Stimulated activated naive CD8-positive, alpha-beta T cell treated with anti-CD3 and anti-CD28 coated beads, Interleukin-15, Interleukin-2, amounts not matched to agents 100 ng/mL and 50 ng/mL, for 24 hours (primary cell): ENCODE data around the gene ACO1.

Source experiments
- H3K27ac Mint-ChIP-seq: one replicate; pipeline ENCODE4 v1.8.0; 2021; ENCODE audit warnings: mild to moderate bottlenecking, mixed read lengths
- H3K27me3 Mint-ChIP-seq: one replicate; pipeline ENCODE4 v1.8.0; 2021; ENCODE audit warnings: mixed read lengths
- H3K36me3 Mint-ChIP-seq: one replicate; pipeline ENCODE4 v1.8.0; 2021; ENCODE audit warnings: low read depth, mixed read lengths
- H3K4me1 Mint-ChIP-seq: one replicate; pipeline ENCODE4 v1.8.0; 2021; ENCODE audit warnings: low read depth, mixed read lengths
- H3K4me3 Mint-ChIP-seq: one replicate; pipeline ENCODE4 v1.8.0; 2021; ENCODE audit warnings: mild to moderate bottlenecking, mixed read lengths
- H3K9me3 Mint-ChIP-seq: one replicate; pipeline ENCODE4 v1.8.0; 2021; ENCODE audit warnings: mixed read lengths

Gene ACO1

DNA sequence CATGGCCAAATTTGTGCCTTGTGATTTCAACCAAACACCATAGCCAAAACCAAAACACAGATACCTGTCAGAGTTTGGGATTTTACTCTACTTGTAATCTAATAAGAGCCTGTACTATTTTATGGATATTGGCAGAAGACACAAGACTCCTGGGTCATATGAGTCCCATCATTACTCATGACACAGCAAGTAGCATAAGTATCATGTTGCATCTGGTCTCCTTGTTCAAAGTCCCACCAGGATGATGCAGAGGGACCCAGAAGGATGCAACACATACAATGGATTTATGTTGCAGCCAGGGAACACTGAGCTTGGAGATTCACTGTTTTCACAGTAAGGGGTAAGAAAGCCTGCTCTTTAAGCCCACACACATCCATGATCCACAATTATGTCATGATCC is 13.2 kb upstream of the ACO1 start:
- Mint-ChIP-seq H3K4me3 (no peak overlapping the region), H3K4me1 (no peaks in the 10 kb centered on the region), H3K27me3 (no peaks in the 10 kb centered on the region), H3K27ac (no peak overlapping the region), H3K36me3 (no peaks in the 10 kb centered on the region), H3K9me3 (no peaks in the 10 kb centered on the region)

DNA sequence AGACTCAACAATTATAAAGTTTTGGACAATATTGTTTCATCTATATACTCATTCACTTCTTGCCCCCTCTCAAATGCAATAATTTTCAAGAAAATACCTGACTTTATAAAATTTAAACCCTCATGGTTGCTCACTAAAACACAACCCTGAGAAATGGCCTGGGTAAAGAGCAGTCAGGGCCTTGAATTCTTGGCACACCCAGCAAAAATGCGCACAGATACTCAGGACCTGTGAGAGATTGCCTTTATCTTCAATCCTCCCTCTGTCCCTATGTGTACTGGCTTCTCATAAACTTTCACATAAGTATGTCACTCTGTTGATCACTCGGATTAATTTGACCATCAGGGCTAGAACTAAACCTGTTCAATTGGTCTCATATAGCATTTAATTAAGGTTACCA is 12.8 kb upstream of the ACO1 start:
- Mint-ChIP-seq H3K27me3 (no peaks in the 10 kb centered on the region), H3K4me1 (no peaks in the 10 kb centered on the region), H3K4me3 (no peak overlapping the region), H3K27ac (no peak overlapping the region), H3K9me3 (no peaks in the 10 kb centered on the region), H3K36me3 (no peaks in the 10 kb centered on the region)

DNA sequence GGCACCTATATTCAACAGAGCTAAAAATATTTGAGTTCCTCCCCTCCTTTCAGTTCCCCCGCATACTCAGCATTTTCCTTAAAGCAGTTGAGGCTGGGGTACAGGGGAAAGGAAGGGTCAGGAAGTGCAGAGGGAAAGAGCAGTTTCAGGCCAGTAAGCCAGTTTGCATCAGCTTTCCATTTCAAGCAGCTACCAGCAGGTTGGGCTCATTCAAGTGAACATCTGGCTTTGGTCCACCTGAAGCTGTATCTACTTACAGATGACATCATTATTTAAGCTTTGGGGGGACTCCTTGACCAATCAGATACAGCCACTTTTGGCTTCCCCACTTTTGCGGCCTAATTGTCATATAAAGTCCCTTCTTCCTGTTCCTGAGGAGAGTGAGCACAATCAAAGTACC is 8.2 kb upstream of the ACO1 start:
- Mint-ChIP-seq H3K4me3 (no peak overlapping the region), H3K4me1 (peaks cover 11% of the 10 kb centered on the region), H3K36me3 (no peaks in the 10 kb centered on the region), H3K27me3 (peaks cover 9% of the 10 kb centered on the region), H3K9me3 (no peaks in the 10 kb centered on the region), H3K27ac (no peak overlapping the region)

DNA sequence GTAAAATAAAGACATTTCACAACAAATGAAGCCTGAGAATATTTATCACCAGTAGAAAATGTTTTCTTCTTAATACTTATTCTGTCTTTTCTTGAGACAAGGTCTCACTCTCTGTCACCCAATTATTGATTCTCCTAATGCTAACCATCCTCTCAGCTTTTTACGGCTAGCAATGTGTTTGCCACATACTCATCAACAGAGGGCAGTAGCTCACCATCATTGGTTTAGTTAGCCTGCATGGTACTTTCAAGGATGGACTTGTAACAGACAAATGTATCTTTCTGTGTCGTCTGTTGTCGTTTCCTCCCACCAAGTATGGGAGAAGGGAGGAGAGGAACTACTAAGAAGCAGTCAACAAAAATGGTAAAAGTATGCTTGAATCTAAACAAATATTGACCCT is 5.9 kb upstream of the ACO1 start:
- Mint-ChIP-seq H3K4me1 (peaks cover 15% of the 10 kb centered on the region), H3K36me3 (no peaks in the 10 kb centered on the region), H3K4me3 (peak overlapping the region; percentile 36), H3K27me3 (peaks cover 28% of the 10 kb centered on the region), H3K9me3 (no peaks in the 10 kb centered on the region), H3K27ac (no peak overlapping the region)

DNA sequence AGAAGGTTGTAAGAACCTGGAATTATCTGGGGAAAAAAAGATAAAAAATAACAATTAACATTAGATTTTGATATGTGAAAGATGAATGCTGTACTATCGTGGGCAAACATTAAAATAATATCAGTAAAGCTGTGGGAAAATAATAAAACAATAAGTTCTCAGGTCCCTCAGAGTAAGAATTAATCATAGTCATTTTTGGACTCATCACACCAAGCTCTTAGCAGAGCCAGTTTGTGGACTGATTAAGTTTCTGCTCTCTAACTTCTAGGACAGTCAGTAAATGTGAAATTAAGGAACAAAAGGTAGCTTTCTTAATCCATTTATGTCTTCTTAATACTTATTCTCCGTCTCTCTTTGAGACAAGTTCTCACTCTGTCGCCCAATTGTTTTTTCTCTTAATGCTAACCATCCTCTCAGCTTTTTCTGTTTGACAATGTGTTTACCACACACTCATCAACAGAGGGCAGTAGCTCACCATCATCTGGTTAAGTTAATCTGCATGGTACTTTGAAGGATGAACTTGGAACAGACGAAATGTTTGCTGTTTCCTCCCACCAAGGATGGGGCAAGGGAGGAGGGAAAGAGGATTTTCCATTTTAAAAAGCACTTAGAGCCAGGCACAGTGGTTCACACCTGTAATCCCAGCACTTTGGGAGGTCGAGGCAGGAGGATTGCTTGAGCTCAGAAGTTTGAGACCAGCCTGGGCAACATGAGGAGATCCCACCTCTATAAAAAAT is 5.3 kb upstream of the ACO1 start:
- no peaks in the 10 kb centered on the region for H3K9me3 Mint-ChIP-seq
- H3K36me3 Mint-ChIP-seq: no peaks in the 10 kb centered on the region
- peaks cover 28% of the 10 kb centered on the region for H3K27me3 Mint-ChIP-seq
- H3K27ac Mint-ChIP-seq: no peak overlapping the region
- H3K4me3 Mint-ChIP-seq: peak overlapping the region; percentile 36
- peaks cover 20% of the 10 kb centered on the region for H3K4me1 Mint-ChIP-seq

DNA sequence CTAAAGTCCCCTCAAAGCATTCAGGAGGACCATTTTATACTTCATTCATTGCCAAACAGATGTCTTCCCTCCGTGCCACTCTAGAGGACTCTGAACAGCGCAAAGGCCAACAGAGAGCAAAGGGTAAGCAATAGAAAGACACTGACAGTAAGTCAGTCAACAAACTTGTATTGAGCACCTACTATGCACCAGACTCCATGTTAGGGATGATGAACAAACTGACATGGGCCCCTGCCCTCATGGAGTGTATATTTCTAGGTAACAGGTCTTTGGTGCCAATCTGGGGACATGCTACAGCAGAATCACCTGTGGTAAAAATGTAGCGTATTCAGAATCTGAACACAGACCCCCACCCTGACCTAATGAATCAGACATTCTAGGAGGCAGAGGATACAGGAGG is 3.5 kb upstream of the ACO1 start:
- no peak overlapping the region for H3K27ac Mint-ChIP-seq
- H3K4me1 Mint-ChIP-seq: peaks cover 22% of the 10 kb centered on the region
- H3K36me3 Mint-ChIP-seq: no peaks in the 10 kb centered on the region
- no peaks in the 10 kb centered on the region for H3K9me3 Mint-ChIP-seq
- H3K4me3 Mint-ChIP-seq: no peak overlapping the region
- peaks cover 28% of the 10 kb centered on the region for H3K27me3 Mint-ChIP-seq

DNA sequence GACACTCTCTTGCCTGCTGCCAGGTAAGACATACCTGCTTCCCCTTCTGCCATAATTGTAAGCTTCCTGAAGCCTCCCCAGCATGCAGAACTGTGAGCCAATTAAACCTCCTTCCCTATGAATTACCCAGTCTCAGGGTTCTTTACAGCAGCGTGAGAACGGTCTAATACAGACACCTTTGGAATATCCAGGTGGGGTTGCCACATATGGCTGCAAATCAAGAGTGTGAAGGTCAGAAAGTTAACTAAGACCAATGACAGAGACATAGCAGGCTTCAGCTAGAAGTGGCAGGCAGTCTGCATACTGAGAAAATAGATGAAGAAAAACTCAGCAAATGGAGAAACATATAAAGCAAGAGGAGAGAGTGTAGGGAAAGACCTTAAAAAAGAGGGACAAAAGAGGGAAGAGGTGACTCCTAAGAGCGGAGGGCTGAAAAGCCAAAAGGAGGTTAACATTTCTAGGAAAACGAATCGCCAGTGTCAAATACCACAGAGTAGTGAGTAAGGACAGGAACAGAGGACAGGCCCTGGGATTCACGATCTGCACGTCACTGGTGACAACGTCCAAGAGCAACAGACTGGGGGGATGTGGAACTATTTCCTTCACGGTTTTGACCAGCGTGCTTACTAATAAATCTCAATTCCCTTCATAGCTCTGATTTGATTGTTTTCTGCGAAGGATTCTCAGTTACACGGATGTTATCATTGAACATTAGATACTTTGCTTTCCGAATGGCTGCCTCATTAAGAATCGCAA is 1.7 kb upstream of the ACO1 start:
- Mint-ChIP-seq H3K27me3 (peaks cover 28% of the 10 kb centered on the region), H3K27ac (no peak overlapping the region), H3K4me1 (peaks cover 26% of the 10 kb centered on the region), H3K9me3 (no peaks in the 10 kb centered on the region), H3K4me3 (no peak overlapping the region), H3K36me3 (no peaks in the 10 kb centered on the region)

DNA sequence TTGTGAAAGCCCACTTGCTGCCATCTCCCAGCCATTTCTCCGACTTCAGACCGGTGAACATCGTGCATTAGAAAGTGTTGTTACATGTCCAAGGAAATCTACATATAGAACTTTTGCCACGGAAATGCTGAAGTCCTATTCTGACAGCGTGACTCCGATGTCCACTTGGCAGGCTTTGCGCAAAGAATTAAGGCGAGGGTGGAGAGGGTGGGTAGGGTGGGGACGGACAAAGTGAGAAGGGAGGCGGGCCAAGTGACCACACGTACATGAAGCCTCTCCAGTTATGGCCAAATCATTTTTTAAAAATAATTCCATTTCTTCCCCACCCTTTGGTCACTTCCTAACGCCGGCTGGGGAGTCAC is 460 bp upstream of the ACO1 start:
- H3K36me3 Mint-ChIP-seq: no peaks in the 10 kb centered on the region
- no peaks in the 10 kb centered on the region for H3K9me3 Mint-ChIP-seq
- H3K4me3 Mint-ChIP-seq: peak overlapping the region; percentile 85
- H3K4me1 Mint-ChIP-seq: peaks cover 20% of the 10 kb centered on the region
- peak overlapping the region; percentile 22 for H3K27ac Mint-ChIP-seq
- H3K27me3 Mint-ChIP-seq: peaks cover 28% of the 10 kb centered on the region

DNA sequence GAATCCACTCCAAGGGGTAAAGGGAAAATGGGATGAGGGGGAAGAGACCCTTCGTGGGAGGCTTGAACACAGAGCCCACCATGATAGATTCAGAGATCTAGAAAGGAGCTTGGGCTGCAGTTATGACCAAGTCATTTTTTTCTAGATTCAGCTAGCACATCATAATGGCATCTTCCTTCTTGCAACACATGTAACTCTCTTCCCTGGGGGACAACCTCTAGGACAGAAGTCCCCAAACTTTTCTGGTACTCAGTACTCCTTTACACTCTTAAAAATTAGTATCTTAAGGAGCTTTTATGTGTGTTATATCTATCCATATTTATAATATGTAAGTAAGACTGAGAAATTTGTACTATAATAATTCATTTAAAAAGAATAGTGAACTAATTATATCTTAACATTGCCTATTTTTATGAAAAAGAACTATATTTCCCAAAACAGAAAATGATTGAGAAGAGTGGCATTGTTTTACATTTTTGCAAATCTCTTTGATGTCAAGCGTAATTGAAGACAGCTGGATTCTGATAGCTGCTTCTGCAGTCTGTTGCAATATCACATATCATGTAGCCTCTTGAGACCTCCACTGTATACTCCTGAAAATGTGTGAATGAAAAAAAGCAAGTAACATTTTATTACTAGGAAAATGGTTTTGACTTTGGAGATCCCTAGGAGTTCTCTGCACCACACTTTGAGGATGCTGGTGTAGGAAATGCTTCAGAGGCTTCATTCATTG is 875 bp downstream of the ACO1 start:
- Mint-ChIP-seq H3K9me3 (no peaks in the 10 kb centered on the region), H3K27me3 (peaks cover 23% of the 10 kb centered on the region), H3K4me3 (peak overlapping the region; percentile 85), H3K4me1 (peaks cover 15% of the 10 kb centered on the region), H3K36me3 (peaks cover 4% of the 10 kb centered on the region), H3K27ac (no peak overlapping the region)

DNA sequence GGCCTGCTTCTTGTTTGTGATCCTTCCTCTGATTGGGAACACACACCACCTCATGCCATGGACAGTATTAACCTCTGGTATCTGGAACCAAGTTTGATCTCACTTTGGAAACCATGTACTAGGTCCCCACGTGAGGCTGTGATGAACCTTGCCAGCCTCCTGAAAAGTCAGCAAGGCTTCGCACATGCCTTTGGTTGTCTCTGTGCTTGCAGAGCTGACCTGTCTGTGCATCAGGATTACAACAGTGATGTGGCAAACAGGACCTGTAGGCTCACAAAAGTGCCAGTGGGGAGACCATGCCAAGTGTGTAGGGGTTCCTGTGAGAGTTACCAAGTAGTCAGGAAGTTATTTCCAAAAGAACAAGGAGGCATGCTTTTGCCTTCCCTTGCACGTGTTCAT is 1.4 kb downstream of the ACO1 start:
- Mint-ChIP-seq H3K36me3 (peaks cover 5% of the 10 kb centered on the region), H3K27ac (no peak overlapping the region), H3K4me3 (peak overlapping the region; percentile 27), H3K4me1 (peaks cover 15% of the 10 kb centered on the region), H3K27me3 (peaks cover 22% of the 10 kb centered on the region), H3K9me3 (no peaks in the 10 kb centered on the region)

DNA sequence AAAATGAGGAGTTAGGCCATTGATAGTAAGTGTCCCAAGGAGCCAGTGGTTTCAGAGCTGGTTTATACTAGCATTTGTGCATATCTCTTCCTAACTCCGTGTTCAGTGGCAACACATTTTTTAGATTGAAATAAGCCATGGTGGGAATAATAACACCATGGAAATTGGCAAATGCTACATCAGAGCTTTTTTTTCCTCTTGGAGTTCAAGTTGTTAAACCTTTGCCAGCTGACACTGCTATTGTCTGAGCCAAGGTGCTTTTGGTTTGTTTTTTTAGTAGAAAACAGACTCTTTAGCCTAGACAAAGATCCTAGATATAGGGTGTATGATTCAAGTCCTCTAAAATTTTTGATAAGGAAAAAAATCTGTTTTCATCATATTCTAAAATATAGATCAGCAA is 2.8 kb downstream of the ACO1 start:
- no peak overlapping the region for H3K4me3 Mint-ChIP-seq
- H3K9me3 Mint-ChIP-seq: no peaks in the 10 kb centered on the region
- H3K27ac Mint-ChIP-seq: no peak overlapping the region
- peaks cover 5% of the 10 kb centered on the region for H3K36me3 Mint-ChIP-seq
- peaks cover 11% of the 10 kb centered on the region for H3K27me3 Mint-ChIP-seq
- H3K4me1 Mint-ChIP-seq: peaks cover 15% of the 10 kb centered on the region

DNA sequence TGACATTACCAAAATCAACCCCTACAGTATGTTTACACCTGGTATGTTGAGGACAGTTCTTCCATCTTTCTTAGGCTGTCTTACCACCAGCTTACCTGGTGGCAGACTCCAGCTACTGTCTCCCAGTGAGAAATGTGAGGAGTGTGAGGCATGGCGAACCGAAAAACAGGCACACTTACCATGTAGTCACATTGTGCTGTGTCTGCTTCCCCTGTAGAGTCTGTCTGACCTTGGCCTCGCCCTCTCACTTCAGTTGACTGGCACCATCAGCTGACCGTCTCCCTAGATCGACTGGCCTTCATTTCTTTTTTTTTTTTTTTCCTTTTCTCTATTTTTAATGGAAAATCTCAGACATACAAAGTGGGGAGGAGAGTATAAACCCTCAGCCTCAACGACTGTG is 4.9 kb downstream of the ACO1 start:
- peaks cover 6% of the 10 kb centered on the region for H3K4me1 Mint-ChIP-seq

DNA sequence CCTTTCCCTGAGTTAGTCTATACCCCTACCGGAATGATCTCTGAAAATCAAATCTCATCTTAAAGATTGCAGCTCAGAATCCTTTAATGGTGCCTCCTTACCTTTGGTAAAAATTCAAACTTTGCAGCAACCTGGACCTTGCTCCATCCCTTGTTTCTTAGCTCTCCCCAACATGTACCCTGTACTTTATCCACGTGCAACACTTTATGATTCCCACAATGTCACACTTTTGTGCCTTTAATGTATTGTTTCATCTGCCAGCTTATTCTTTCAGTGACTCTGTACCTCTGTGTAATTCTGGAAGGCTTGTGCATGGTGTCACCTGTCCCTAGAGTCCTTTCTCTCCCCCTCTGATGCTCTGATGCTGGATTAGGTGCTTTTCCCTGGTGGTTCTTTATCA is 9.5 kb downstream of the ACO1 start:
- Mint-ChIP-seq H3K9me3 (no peaks in the 10 kb centered on the region), H3K4me1 (no peaks in the 10 kb centered on the region), H3K27me3 (no peaks in the 10 kb centered on the region), H3K27ac (no peak overlapping the region), H3K4me3 (no peak overlapping the region), H3K36me3 (peaks cover 5% of the 10 kb centered on the region)

More for the DNA sequence above, 4.9 kb downstream of the ACO1 start:
- H3K4me3 Mint-ChIP-seq: no peak overlapping the region
- no peaks in the 10 kb centered on the region for H3K9me3 Mint-ChIP-seq
- no peak overlapping the region for H3K27ac Mint-ChIP-seq
- peaks cover 5% of the 10 kb centered on the region for H3K36me3 Mint-ChIP-seq
- no peaks in the 10 kb centered on the region for H3K27me3 Mint-ChIP-seq

DNA sequence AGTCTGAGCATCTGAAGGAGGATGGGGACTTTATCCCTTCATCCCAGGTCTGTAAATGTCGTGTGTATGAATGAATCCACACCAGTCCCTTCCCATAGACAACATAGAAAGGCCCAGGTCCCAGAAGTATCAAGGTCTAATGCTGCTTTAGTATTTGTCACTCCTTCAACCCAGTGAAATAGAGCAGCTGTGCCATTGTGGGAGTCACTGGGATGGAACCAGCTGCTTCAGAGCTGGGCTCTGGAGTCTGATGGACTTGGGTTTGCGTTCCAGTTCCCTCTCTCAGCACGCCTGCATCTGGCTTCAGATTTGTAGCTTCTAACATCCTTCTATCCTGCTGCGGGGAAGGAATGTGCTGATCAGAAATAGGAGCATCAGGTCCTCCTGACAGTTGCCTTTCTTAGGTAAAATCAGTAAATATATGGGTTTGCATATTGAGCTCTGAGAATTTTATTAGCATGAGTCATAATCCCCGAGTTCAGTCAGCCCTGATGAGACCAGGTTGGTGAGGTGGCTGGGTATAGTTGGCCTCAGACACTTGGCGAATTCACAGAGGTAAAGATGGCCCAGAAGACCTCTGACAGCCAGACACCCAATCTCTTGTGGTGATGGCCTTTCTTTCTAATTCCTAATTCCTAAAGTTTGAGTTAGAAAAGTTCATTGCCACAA is 10.1 kb downstream of the ACO1 start:
- H3K36me3 Mint-ChIP-seq: peaks cover 5% of the 10 kb centered on the region
- no peaks in the 10 kb centered on the region for H3K27me3 Mint-ChIP-seq
- H3K4me1 Mint-ChIP-seq: no peaks in the 10 kb centered on the region
- H3K9me3 Mint-ChIP-seq: no peaks in the 10 kb centered on the region
- no peak overlapping the region for H3K27ac Mint-ChIP-seq
- H3K4me3 Mint-ChIP-seq: no peak overlapping the region
